H1 (cell line): ENCODE data around the gene AGRN. TPM values are rescaled to one million over a fixed set of nuclear protein-coding genes. Genes with fewer than 3 reads are reported as not detected.

Experiments used
- CTCF ChIA-PET: fragments of 300-600 bp; sonication (Branson Sonifier 250); formaldehyde crosslinking; loops from one replicate; lab custom pipeline; 2021; ENCODE audit not compliant: partially characterized antibody; lab: Charles Lee
- POLR2A ChIA-PET: fragments of 300-600 bp; sonication (Branson Sonifier 250); formaldehyde crosslinking; loops from one replicate; lab custom pipeline; 2021; ENCODE audit warnings: inconsistent platforms; ENCODE audit not compliant: partially characterized antibody; lab: Charles Lee
- DNase-seq, 2 experiments: peaks; one replicate each; pipeline versions ENCODE4 v3.0.0 to v3.0.0-alpha.2; 2010 to 2022; ENCODE audit warnings: low spot score in 2 of 2, low read depth in 1 of 2, mixed read lengths in 1 of 2
- FAIRE-seq: peaks from 2 replicates; lab custom pipeline; 2011; peaks lifted over from hg19 to GRCh38; lab: Jason Lieb, UNC
- H2AFZ ChIP-seq: 2 replicates; pipeline ENCODE4 v1.8.1; 2012; ENCODE audit warnings: low read length, inconsistent platforms
- H2AK5ac ChIP-seq: 2 replicates; pipeline ENCODE4 v1.6.1; 2013; ENCODE audit warnings: low read depth, low read length
- H2BK120ac ChIP-seq: replicated peaks from 2 replicates; pipeline ENCODE3; 2013; ENCODE audit warnings: low read depth, low read length, inconsistent platforms
- H2BK12ac ChIP-seq: 2 replicates; pipeline ENCODE4 v1.6.1; 2013; ENCODE audit warnings: low read depth, low read length
- H2BK15ac ChIP-seq: 2 replicates; pipeline ENCODE4 v1.6.1; 2013; ENCODE audit warnings: low read length
- H2BK20ac ChIP-seq: 2 replicates; pipeline ENCODE4 v1.6.1; 2013; ENCODE audit warnings: low read length
- H2BK5ac ChIP-seq: 2 replicates; pipeline ENCODE4 v1.6.1; 2013; ENCODE audit warnings: low read depth, low read length
- H3K14ac ChIP-seq: 2 replicates; pipeline ENCODE4 v1.6.1; 2013; ENCODE audit warnings: inconsistent platforms; ENCODE audit not compliant: insufficient read length
- H3K18ac ChIP-seq: 2 replicates; pipeline ENCODE4 v1.6.1; 2013; ENCODE audit warnings: low read length; ENCODE audit errors: extremely low read depth
- H3K23ac ChIP-seq: 2 replicates; pipeline ENCODE4 v1.6.1; 2013; ENCODE audit warnings: inconsistent platforms; ENCODE audit not compliant: insufficient read length
- H3K23me2 ChIP-seq: 2 replicates; pipeline ENCODE4 v1.6.1; 2013; ENCODE audit warnings: low read depth, low read length
- H3K27ac ChIP-seq: 2 replicates; pipeline ENCODE4 v1.6.1; 2011; ENCODE audit warnings: low read depth, low read length, inconsistent platforms
- H3K27me3 ChIP-seq, 4 experiments: replicated peaks in 1 of 4; 1 replicate in 1 of 4; 2 replicates in 3 of 4; pipeline versions ENCODE4 v1.6.1 to v1.8.1; 2011 to 2013; ENCODE audit warnings: low read length in 3 of 4, mild to moderate bottlenecking in 3 of 4, inconsistent platforms in 2 of 4, mixed read lengths in 2 of 4, moderate library complexity in 1 of 4; ENCODE audit not compliant: control insufficient read depth in 3 of 4, insufficient read depth in 3 of 4; ENCODE audit errors: extremely low read depth in 1 of 4
- H3K36me3 ChIP-seq, 4 experiments: 2 replicates each; pipeline versions ENCODE4 v1.6.1 to v1.8.1; 2011 to 2013; ENCODE audit warnings: mild to moderate bottlenecking in 4 of 4, low read length in 3 of 4, moderate library complexity in 2 of 4, control low read depth in 1 of 4, inconsistent platforms in 1 of 4; ENCODE audit not compliant: insufficient read depth in 4 of 4, control insufficient read depth in 2 of 4
- H3K4ac ChIP-seq: replicated peaks from 2 replicates; pipeline ENCODE3; 2013; ENCODE audit warnings: low read length, low read depth, mixed read lengths, inconsistent platforms; ENCODE audit not compliant: insufficient read length
- H3K4me1 ChIP-seq, 4 experiments: replicated peaks in 1 of 4; 1 replicate in 1 of 4; 2 replicates in 3 of 4; pipeline versions ENCODE4 v1.6.1 to v1.8.1; 2011 to 2013; ENCODE audit warnings: low read length in 3 of 4, inconsistent platforms in 2 of 4, mixed read lengths in 1 of 4; ENCODE audit not compliant: insufficient read depth in 4 of 4, control insufficient read depth in 3 of 4
- H3K4me2 ChIP-seq, 2 experiments: 2 replicates each; pipeline versions ENCODE4 v1.6.1 to v1.8.1; 2011 to 2013; ENCODE audit warnings: low read depth in 2 of 2, low read length in 2 of 2, control low read depth in 1 of 2, inconsistent platforms in 1 of 2, mild to moderate bottlenecking in 1 of 2; ENCODE audit not compliant: insufficient read depth in 1 of 2
- H3K4me3 ChIP-seq, 4 experiments: fragments of 200-600, 300-600 bp in 1 of 4; sonication (generic), shearing (Covaris generic), sonication (Bioruptor Twin) in 1 of 4; 2 replicates each; pipeline versions ENCODE4 v1.5.1 to v1.8.1; 2011 to 2016; ENCODE audit warnings: low read length in 4 of 4, low read depth in 3 of 4, control low read depth in 2 of 4, inconsistent platforms in 2 of 4, mild to moderate bottlenecking in 2 of 4, mixed read lengths in 1 of 4, moderate library complexity in 1 of 4; ENCODE audit not compliant: insufficient read depth in 2 of 4; ENCODE audit errors: extremely low read depth in 1 of 4
- H3K56ac ChIP-seq: replicated peaks from 2 replicates; pipeline ENCODE3; 2013; ENCODE audit warnings: low read depth, mild to moderate bottlenecking, mixed read lengths, low read length, inconsistent platforms; ENCODE audit not compliant: insufficient read length
- H3K79me1 ChIP-seq: 2 replicates; pipeline ENCODE4 v1.6.1; 2013; ENCODE audit warnings: low read depth, low read length, control low read depth
- H3K79me2 ChIP-seq, 2 experiments: 2 replicates each; pipeline versions ENCODE4 v1.6.1 to v1.8.1; 2012 to 2013; ENCODE audit warnings: low read length in 2 of 2, mild to moderate bottlenecking in 2 of 2, inconsistent platforms in 1 of 2; ENCODE audit not compliant: insufficient read depth in 2 of 2, control insufficient read depth in 1 of 2
- H3K9ac ChIP-seq, 4 experiments: replicated peaks in 1 of 4; 1 replicate in 1 of 4; 2 replicates in 3 of 4; pipeline versions ENCODE4 v1.6.1 to v1.8.1; 2011 to 2013; ENCODE audit warnings: low read depth in 3 of 4, low read length in 3 of 4, control low read depth in 2 of 4, mild to moderate bottlenecking in 2 of 4, moderate library complexity in 2 of 4, inconsistent platforms in 1 of 4; ENCODE audit errors: extremely low read depth in 1 of 4
- H3K9me3 ChIP-seq, 2 experiments: 2 replicates each; pipeline versions ENCODE4 v1.6.1 to v1.8.1; 2012 to 2013; ENCODE audit warnings: mild to moderate bottlenecking in 2 of 2, moderate library complexity in 2 of 2, control low read depth in 1 of 2, inconsistent platforms in 1 of 2, low read depth in 1 of 2, low read length in 1 of 2, mixed read lengths in 1 of 2; ENCODE audit not compliant: insufficient read depth in 2 of 2
- H4K20me1 ChIP-seq, 2 experiments: replicated peaks in 1 of 2; 2 replicates each; pipeline versions ENCODE3 to v1.8.1; 2011 to 2013; ENCODE audit warnings: inconsistent platforms in 2 of 2, low read length in 2 of 2, mild to moderate bottlenecking in 1 of 2; ENCODE audit not compliant: insufficient read depth in 2 of 2, control insufficient read depth in 1 of 2
- H4K5ac ChIP-seq: 2 replicates; pipeline ENCODE4 v1.6.1; 2013; ENCODE audit warnings: low read length, low read depth, mixed read lengths, inconsistent platforms; ENCODE audit not compliant: insufficient read length
- H4K8ac ChIP-seq: 2 replicates; pipeline ENCODE4 v1.8.0; 2013; ENCODE audit warnings: mild to moderate bottlenecking, moderate library complexity, low read length, inconsistent platforms; ENCODE audit not compliant: insufficient read depth; ENCODE audit errors: extremely low read depth
- H4K91ac ChIP-seq: replicated peaks from 2 replicates; pipeline ENCODE3; 2013; ENCODE audit warnings: low read length, mixed read lengths, inconsistent platforms; ENCODE audit not compliant: insufficient read length
- ASH2L ChIP-seq: fragments of 200-600, 300-600 bp; sonication (generic); IDR thresholded peaks from one replicate; pipeline ENCODE4 v1.7.1; 2017; ENCODE audit warnings: low read length
- CREB1 ChIP-seq: IDR thresholded peaks from 2 replicates; pipeline ENCODE4 v1.6.1; 2012; ENCODE audit warnings: inconsistent platforms
- SIX5 ChIP-seq: IDR thresholded peaks from 2 replicates; pipeline ENCODE4 v1.6.1; 2011; ENCODE audit warnings: mild to moderate bottlenecking, low read depth, low read length
- WGBS, 2 experiments: shearing (Covaris generic) in 1 of 2; methylation state at CpG; one replicate each; pipeline versions ENCODE4 v1.1.6 to v1.1.7; 2013 to 2015; ENCODE audit warnings: low lambda C conversion rate in 2 of 2, mixed read lengths in 2 of 2, inconsistent platforms in 1 of 2, low coverage in 1 of 2, missing lambda C conversion rate in 1 of 2; ENCODE audit not compliant: insufficient replicate concordance in 2 of 2, insufficient coverage in 1 of 2, insufficient read length in 1 of 2; ENCODE audit errors: extremely low coverage in 1 of 2, missing lambda C conversion rate in 1 of 2; 5-methylcytosine and 5-hydroxymethylcytosine counted together
- polyA plus RNA-seq, 7 experiments: library from polyadenylated mRNA; depleted of rRNA in 3 of 7; stranded (reverse) in 5 of 7; unstranded in 2 of 7; fragments of >200 nt in 5 of 7; fragments of 200-250 nt in 2 of 7; gene quantifications; 1 replicate in 5 of 7; 2 replicates in 1 of 7; 4 replicates in 1 of 7; pipeline versions ENCODE4 v1.2.1 to v1.2.3, GENCODE V29; 2011 to 2013; ENCODE audit warnings: missing spikeins in 2 of 7, mixed read lengths in 2 of 7
- total RNA-seq: library from RNA; stranded (reverse); fragmentation: NEBNext Ultra II Directional; extraction: Animal tissue kit (Norgen Biotek cat#: 25700); gene quantifications from 2 replicates; pipeline ENCODE4 v1.2.1, GENCODE V29; 2021

AGRN gene
- total and polyA plus RNA-seq, 2 of the 8 experiments (the other 6 are each of a cell fraction or from before 2014, with no cell fraction given) = 52.3 to 155 TPM

DNA sequence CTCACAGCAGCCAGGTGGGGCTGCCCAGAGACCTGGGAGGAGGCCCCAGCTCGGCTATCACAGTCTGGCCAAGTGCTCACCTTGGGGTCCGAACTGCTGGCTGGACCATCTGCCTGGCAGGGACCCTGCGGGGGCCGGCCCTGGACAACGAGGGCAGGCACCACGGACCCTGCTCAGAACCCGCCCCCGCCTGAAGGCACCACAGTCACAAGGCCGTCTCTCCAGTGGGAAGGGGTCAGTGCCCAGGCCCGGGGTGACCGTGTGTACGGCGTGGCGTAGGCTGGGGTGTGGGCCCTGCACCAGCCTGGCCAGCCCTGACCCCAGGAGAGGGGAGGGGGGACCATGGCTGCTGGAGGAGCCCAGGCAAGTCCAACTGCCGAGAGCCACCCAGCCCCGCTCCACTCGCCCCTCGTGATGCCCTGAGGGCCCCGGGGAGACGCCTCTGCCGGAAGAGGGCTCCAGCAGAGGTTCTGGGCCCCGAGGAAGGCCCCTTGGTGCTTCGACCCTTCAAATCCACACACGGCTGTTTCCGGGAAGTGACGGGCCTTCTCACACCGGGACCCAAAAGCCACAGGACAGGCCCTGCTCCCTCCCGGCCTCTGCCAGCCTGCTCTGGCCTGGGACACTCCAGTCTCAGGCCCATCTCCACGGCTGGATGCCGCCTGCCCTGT lies 65.4 kb downstream of the AGRN start:
- no peaks in the 10 kb centered on the region for H3K79me2 ChIP-seq
- DNase-seq (no peak), FAIRE-seq (no peak)
- no peak overlapping the region for H3K27ac ChIP-seq
- H4K5ac ChIP-seq = no peak overlapping the region
- no peak overlapping the region for H3K56ac ChIP-seq
- H3K4me2 ChIP-seq = no peak overlapping the region
- no peaks in the 10 kb centered on the region; a peak in 1 of 7 replicates for H3K27me3 ChIP-seq
- no peak overlapping the region for H3K23ac ChIP-seq
- no peak overlapping the region for H3K9ac ChIP-seq
- H4K20me1 ChIP-seq = peaks cover 0 to 3% of the 10 kb centered on the region in 2 experiments
- H3K9me3 ChIP-seq = no peaks in the 10 kb centered on the region
- no peak overlapping the region for H2BK12ac ChIP-seq
- H3K14ac ChIP-seq = no peak overlapping the region
- no peak overlapping the region for H2BK15ac ChIP-seq
- no peak overlapping the region for H2AFZ ChIP-seq
- TF ChIP-seq ASH2L (no peak), SIX5 (no peak), CREB1 (no peak)
- ChIA-PET CTCF (interaction anchor here (0.6 to 2.4 kb wide), 4 partner anchors 22 to 215 kb away, joined by 3 to 8 read pairs (median 3); no protein-coding TSS in a partner anchor), POLR2A (no interaction called here)
- no peak overlapping the region for H3K18ac ChIP-seq
- peak overlapping the region; percentile 25; the same call in 1 of the 2 replicates for H4K8ac ChIP-seq
- H3K4ac ChIP-seq = no peak overlapping the region
- H3K23me2 ChIP-seq = peaks cover 2% of the 10 kb centered on the region; the same call in 1 of the 2 replicates
- H4K91ac ChIP-seq = no peak overlapping the region
- no peak overlapping the region for H2BK5ac ChIP-seq
- H3K4me3 ChIP-seq = no peak overlapping the region
- H3K4me1 ChIP-seq = peaks cover 0 to under 1% (median 0%) of the 10 kb centered on the region in 4 experiments; a peak in 2 of 7 replicates
- H2BK120ac ChIP-seq = no peak overlapping the region
- H3K36me3 ChIP-seq = no peaks in the 10 kb centered on the region
- no peaks in the 10 kb centered on the region for H3K79me1 ChIP-seq
- 92% methylated on average over 29 of the region's 30 CpGs; no CpG with 5 or more reads in 1 of the 2 experiments for WGBS, 2 experiments
- H2AK5ac ChIP-seq = no peak overlapping the region
- no peak overlapping the region for H2BK20ac ChIP-seq
